Measurements from ENCODE around the gene ART5.
"Not testable (repeated sequence)": the region's sequence is repeated elsewhere in the genome, so short reads cannot be mapped to it uniquely, and the experiment has no call there.

ART5 gene

GRCh38 chr11:3616721-3617460, 24.9 kb downstream of the ART5 start:
- no peak for DNase-seq (ENCODE audit: low spot score)

- DNase-seq (ENCODE audit: low spot score) = no peak
These were observed 25.8 kb downstream of the ART5 start for GRCh38 chr11:3615998-3616397.

GRCh38 chr11:3614742-3615171, 27.0 kb downstream of the ART5 start:
- DNase-seq (ENCODE audit: low spot score) = peak; percentile 47

DNA sequence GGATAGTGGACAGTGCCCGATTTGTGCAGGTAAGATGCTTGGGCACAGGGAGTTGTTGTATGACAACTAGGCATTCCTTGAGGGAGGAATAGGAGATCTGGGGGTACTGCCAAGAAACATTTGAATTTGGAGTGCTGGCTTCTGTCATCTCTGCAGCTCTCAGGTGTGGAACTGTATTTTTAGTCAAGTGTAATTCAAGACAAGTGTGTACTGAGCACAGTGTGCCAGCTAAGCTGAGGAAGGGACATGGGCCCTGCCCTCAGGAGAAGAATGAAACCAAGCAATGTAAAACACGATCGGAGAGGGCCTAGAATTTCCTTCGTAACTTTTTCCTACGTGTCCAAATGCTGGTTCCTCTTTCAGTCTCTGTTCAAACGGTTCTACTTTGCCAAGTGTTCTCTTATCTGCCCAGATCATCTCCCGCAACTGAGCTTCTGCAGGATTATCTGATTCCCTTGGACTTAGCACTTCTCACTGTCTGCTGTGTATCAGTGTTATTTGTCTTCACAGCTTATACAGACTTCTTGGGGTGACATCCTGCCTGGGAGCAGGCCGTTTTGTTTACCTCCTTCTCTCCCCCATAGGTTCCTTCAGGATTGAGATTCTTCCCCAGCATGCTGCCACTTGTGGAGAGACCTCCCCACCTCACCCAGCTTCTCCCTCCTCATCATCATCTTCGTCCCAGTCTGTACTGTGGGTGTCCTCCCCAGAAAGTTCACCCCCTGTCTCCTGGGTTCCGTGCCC, 27.6 kb downstream of the ART5 start:
- DNase-seq (ENCODE audit: low spot score) = no peak

- DNase-seq (ENCODE audit: low spot score) = no peak
These were observed 29.7 kb downstream of the ART5 start for GRCh38 chr11:3611976-3612678.

- DNase-seq (ENCODE audit: low spot score) = no peak
These were observed 30.9 kb downstream of the ART5 start for GRCh38 chr11:3610846-3611245.

DNA sequence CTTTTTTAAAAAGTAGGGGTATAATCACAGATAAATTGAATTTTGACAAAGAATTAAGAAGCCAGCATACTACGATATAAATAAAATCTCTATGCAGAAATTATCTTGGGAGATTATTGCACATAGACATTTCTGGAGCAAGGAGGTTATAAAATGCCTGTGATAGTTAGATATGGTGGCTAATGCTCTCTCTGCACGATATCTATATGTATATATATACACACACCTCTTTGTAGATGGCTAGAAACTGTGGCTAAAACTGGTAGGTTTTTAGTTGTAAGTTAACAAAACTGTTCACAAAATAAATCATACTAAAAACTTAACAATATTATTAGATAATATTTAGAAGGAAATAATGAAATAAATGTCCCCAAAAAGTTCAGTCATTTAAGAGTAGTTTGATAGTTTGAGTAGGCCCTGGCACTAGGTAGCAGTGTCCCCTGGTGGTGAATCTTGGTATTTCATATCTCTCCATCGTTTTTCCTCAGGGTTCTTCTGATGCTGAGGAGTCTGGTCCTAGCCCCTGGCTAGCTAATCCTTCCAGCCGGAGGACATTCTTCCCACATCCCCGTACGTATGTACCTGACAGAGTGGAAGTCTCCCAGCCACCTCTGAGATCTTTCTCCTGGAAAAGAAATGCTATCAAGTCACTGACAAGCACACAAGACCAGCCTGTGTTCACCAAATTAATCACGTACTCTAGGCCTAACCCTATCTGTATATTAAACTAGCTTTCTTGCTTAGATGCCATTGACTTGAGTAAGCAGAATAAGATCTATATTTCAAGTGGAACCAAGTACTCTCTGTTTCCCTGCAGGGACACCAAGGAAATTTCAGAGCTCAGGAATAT, 32.2 kb downstream of the ART5 start:
- peak; percentile 30 for DNase-seq (ENCODE audit: low spot score)

DNA sequence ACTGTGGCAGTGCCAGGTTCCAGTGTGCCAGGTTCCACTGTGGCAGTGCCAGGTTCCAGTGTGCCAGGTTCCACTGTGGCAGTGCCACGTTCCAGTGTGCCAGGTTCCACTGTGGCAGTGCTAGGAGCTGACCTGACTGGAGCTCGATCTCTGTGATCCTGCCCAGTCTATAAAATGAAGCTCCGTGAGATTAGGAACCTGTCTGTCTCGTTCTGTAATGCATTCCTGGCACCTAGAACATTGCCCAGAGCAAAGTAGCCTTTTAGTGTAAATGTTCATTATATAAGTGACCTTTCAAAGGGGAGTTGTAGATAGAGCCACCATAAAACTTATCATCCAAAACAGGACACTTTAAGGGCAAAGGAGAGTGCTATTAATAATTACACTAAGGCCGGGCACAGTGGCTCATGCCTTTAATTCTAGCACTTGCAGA, 36.0 kb downstream of the ART5 start:
- no peak for DNase-seq (ENCODE audit: low spot score)

- DNase-seq (ENCODE audit: low spot score) = no peak
These were observed 36.5 kb downstream of the ART5 start for GRCh38 chr11:3605283-3605662.

DNA sequence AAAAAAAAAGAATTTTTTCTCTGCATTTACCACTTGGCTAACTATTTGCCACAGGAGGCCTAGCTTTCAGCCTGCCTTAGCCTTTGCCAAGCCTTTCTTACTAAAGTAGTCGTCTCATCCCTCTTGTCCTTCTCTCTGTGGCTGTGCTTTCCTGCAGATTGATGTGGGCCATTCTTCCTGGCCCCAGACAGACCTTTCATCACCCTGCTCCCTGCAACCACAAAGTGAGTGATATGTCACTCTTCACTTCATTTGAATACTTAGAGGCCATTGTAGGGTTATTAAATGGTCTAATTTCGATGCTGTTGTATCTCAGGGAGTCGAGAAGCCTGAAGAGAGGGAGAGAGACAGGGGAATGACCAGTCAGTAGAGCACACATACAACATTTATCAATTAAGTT, 37.6 kb downstream of the ART5 start:
- DNase-seq (ENCODE audit: low spot score) = no peak

- not testable (repeated sequence) for DNase-seq (ENCODE audit: low spot score)
These were observed 41.6 kb downstream of the ART5 start for GRCh38 chr11:3600201-3600600.

- not testable (repeated sequence) for DNase-seq (ENCODE audit: low spot score)
These were observed 44.0 kb downstream of the ART5 start for GRCh38 chr11:3597743-3598142.

DNA sequence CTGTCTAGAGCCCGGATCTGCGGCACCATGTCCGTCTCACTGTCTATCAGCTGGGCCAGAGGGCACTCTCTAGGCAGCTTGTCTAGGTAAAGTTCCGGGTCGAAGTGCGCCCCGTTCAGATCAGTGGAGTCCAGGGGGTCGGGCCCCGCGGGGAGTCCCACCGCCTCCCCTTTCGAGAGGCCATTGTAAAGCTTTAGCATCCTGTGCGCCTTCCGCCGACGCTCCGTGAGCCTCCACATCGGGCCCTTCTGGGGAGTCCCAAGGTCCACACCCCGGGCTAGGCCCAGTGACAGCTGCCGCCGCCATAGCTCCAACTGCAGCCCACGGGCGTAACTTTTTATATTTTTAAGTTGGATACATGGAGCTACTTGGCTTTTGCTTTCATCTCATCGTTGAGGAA, 50.5 kb downstream of the ART5 start:
- DNase-seq (ENCODE audit: low spot score) = not testable (repeated sequence)

- not testable (repeated sequence) for DNase-seq (ENCODE audit: low spot score)
These were observed 51.6 kb downstream of the ART5 start for GRCh38 chr11:3590193-3590592.

- not testable (repeated sequence) for DNase-seq (ENCODE audit: low spot score)
These were observed 53.0 kb downstream of the ART5 start for GRCh38 chr11:3588776-3589175.
